ENCODE data around the gene FNDC3B.

Gene FNDC3B

DNA sequence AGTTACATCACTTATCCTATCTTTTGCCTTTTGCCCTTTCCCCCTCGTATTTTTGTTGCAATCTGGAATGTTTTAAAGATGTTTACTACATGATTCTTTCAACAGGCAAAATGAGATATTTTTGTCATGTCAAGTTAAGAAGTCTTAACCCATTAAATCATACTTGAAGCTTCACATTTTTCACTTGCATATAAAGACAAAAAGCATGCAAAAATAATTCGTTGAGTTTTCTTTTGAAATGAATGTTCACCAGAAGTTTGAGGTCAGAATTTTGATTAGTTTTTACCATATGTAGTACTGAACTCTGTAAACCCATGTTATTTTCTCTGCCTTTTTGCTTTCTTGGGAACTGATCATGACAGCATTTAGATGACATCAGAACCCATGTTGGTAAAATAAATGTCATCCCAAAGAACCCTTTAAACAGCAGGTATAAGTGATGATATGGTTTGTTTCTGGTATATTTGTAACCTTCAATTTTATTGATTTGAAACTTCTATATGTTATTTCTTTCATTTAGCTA is 220.4 kb downstream of the FNDC3B start:
- in situ Hi-C loops (cut with HindIII; ENCODE audit: low sequenced_read_pairs), result loop anchor here (5.0 kb wide), 1 partner anchor 42 kb away; no protein-coding TSS in a partner anchor

DNA sequence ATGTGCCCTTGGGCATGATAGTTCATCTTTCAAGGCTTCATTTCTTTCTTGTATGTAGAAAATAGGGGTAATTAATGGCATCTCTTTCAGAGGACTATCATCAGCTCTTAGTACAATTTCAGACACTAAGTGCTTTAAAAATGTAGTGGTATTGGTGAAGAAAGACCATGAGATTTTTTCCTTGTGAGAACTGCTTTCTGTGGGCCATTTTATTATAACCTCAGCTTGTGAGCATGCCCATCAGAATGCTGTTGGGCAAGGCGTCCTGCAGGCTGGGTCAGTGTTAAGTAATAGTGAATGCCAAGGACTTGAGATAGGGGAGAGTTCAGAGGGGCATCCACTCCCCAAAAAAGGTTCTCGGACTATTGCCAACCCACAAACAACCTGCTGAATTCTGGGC is 221.0 kb downstream of the FNDC3B start:
- DNase-seq (ENCODE audit: low read depth), result no peak

More for the DNA sequence above, 220.4 kb downstream of the FNDC3B start:
- DNase-seq (ENCODE audit: low read depth), result no peak
- no peak overlapping the region for H3K4me3 ChIP-seq (ENCODE audit: low read depth, low read length)
- TF ChIP-seq, protein P1, sequence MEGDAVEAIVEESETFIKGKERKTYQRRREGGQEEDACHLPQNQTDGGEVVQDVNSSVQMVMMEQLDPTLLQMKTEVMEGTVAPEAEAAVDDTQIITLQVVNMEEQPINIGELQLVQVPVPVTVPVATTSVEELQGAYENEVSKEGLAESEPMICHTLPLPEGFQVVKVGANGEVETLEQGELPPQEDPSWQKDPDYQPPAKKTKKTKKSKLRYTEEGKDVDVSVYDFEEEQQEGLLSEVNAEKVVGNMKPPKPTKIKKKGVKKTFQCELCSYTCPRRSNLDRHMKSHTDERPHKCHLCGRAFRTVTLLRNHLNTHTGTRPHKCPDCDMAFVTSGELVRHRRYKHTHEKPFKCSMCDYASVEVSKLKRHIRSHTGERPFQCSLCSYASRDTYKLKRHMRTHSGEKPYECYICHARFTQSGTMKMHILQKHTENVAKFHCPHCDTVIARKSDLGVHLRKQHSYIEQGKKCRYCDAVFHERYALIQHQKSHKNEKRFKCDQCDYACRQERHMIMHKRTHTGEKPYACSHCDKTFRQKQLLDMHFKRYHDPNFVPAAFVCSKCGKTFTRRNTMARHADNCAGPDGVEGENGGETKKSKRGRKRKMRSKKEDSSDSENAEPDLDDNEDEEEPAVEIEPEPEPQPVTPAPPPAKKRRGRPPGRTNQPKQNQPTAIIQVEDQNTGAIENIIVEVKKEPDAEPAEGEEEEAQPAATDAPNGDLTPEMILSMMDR (IDR thresholded peaks at IDR 0.05; ENCODE audit: low read depth, low read length, missing control alignments), result no peak

DNA sequence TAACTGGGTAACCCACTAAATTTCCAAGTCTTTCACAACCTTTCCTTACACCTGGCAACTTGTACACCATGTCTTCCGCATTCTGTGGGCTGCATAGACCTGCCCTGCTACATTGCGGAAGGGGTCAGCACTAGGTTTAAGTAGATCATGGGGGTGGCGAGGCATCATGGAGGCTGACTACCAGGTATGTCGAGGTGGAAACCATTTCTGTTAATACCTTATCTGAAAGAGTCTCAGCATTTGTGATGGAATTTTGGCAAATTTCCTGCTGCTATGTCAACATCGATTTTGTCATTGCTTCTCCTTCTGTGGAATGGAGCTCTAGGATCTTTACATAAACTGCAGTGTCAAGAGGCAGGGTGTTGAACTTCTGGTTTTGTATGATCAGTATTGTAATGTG is 221.7 kb downstream of the FNDC3B start:
- TF ChIP-seq, protein P1 (IDR thresholded peaks at IDR 0.05; ENCODE audit: low read depth, low read length, missing control alignments), result no peak
- no peak for DNase-seq (ENCODE audit: low read depth)
- in situ Hi-C loops (cut with HindIII; ENCODE audit: low sequenced_read_pairs), result no loop called here
- no peak overlapping the region for H3K4me3 ChIP-seq (ENCODE audit: low read depth, low read length)

More for the DNA sequence above, 221.0 kb downstream of the FNDC3B start:
- TF ChIP-seq, protein P1 (IDR thresholded peaks at IDR 0.05; ENCODE audit: low read depth, low read length, missing control alignments), result no peak
- in situ Hi-C loops (cut with HindIII; ENCODE audit: low sequenced_read_pairs), result no loop called here
- no peak overlapping the region for H3K4me3 ChIP-seq (ENCODE audit: low read depth, low read length)

- no peak overlapping the region for H3K4me3 ChIP-seq (ENCODE audit: low read depth, low read length)
- in situ Hi-C loops (cut with HindIII; ENCODE audit: low sequenced_read_pairs), result no loop called here
- TF ChIP-seq, protein P1 (IDR thresholded peaks at IDR 0.05; ENCODE audit: low read depth, low read length, missing control alignments), result no peak
- DNase-seq (ENCODE audit: low read depth), result no peak
Measured at GRCh38 chr3:172262991-172263608, 223.7 kb downstream of the FNDC3B start.

DNA sequence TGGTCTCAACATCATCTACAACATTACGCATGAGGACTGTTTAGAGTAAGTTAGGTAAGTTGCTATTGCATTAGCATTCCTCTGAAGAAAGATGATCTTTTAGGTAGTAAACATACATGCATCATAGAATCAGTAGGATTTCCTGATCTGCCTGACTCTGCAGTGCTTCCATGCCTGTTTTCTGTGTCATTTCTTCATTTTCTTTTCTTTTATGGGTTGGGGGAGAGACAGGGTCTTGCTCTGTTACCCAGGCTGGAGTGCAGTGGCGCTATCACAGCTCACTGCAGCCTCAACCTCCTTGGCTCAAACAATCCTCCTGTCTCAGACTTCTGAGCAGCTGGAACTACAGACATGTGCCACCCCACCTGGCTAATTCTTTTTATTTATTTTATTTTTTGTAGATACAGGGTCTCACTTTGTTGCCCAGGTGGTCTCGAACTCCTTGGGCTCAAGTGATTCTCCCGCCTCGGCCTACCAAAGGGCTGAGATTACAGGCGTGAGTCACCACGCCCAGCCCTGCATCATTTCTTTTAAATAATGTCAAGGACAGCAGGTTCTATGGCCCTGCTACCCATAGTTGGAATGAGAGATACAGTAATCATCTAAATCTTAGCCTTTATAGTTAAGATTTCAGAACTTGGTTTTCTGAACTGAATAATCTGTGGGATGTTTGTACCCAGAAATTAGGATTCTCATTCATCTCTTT is 224.6 kb downstream of the FNDC3B start:
- no peak for DNase-seq (ENCODE audit: low read depth)
- TF ChIP-seq, protein P1 (IDR thresholded peaks at IDR 0.05; ENCODE audit: low read depth, low read length, missing control alignments), result no peak
- in situ Hi-C loops (cut with HindIII; ENCODE audit: low sequenced_read_pairs), result no loop called here
- H3K4me3 ChIP-seq (ENCODE audit: low read depth, low read length), result no peak overlapping the region

DNA sequence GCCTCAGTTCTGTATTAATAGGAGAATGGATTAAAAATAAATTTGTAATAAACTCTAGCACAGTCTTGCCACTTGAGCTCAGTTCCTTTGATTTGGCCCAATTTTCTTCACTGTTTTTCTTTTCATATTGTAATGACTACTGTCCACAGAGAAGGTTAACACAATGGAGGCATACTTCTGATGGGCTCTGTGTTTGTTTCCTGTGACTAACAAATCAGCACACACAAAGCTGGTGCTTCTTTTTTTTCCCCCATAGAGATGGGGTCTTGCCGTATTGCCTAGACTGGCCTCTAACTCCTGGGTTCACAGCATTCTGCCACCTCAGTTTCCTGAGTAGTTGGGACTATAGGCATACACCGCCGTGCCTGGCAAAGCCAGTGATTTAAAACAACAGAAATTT is 226.7 kb downstream of the FNDC3B start:
- no peak overlapping the region for H3K4me3 ChIP-seq (ENCODE audit: low read depth, low read length)
- in situ Hi-C loops (cut with HindIII; ENCODE audit: low sequenced_read_pairs), result no loop called here
- DNase-seq (ENCODE audit: low read depth), result no peak
- TF ChIP-seq, protein P1 (IDR thresholded peaks at IDR 0.05; ENCODE audit: low read depth, low read length, missing control alignments), result no peak

All from astrocyte of the cerebellum (primary cell).